ENCODE measurements around the gene GNAI3.

- TF ChIP-seq, protein P1, sequence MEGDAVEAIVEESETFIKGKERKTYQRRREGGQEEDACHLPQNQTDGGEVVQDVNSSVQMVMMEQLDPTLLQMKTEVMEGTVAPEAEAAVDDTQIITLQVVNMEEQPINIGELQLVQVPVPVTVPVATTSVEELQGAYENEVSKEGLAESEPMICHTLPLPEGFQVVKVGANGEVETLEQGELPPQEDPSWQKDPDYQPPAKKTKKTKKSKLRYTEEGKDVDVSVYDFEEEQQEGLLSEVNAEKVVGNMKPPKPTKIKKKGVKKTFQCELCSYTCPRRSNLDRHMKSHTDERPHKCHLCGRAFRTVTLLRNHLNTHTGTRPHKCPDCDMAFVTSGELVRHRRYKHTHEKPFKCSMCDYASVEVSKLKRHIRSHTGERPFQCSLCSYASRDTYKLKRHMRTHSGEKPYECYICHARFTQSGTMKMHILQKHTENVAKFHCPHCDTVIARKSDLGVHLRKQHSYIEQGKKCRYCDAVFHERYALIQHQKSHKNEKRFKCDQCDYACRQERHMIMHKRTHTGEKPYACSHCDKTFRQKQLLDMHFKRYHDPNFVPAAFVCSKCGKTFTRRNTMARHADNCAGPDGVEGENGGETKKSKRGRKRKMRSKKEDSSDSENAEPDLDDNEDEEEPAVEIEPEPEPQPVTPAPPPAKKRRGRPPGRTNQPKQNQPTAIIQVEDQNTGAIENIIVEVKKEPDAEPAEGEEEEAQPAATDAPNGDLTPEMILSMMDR (IDR thresholded peaks at IDR 0.05; ENCODE audit: control extremely low read depth in 1 of 3, insufficient read depth in 1 of 3, low read depth in 1 of 3, low read length in 3 of 3) = no peak
- no peak for TF ChIP-seq FOSL1 (IDR thresholded peaks at IDR 0.05; ENCODE audit: insufficient read depth, low read depth, low read length)
- no peak for TF ChIP-seq YY1 (IDR thresholded peaks at IDR 0.05; ENCODE audit: low read depth, low read length)
- no peak for TF ChIP-seq PHF8 (conservative IDR thresholded peaks at IDR 0.05; ENCODE audit: low read depth, low read length)
- no peak for TF ChIP-seq POLR2A (IDR thresholded peaks at IDR 0.05; ENCODE audit: control extremely low read depth in 1 of 2, low read depth in 2 of 2, low read length in 2 of 2)
- no peak for TF ChIP-seq BRCA1 (IDR thresholded peaks at IDR 0.05; ENCODE audit: low read depth, low read length)
- no peak for TF ChIP-seq ASH2L (IDR thresholded peaks at IDR 0.05; ENCODE audit: low read length)
- no peak for TF ChIP-seq EGR1 (IDR thresholded peaks at IDR 0.05; ENCODE audit: borderline replicate concordance, low read depth, low read length)
- TF ChIP-seq POLR2AphosphoS5 (IDR thresholded peaks at IDR 0.05; ENCODE audit: low read depth, low read length) = no peak
- no peak for TF ChIP-seq SIN3A (conservative IDR thresholded peaks at IDR 0.05 in 1 of 2, IDR thresholded peaks at IDR 0.05 in 1 of 2; ENCODE audit: low read depth in 1 of 2, low read length in 2 of 2)
- no peak for TF ChIP-seq CHD2 (IDR thresholded peaks at IDR 0.05; ENCODE audit: low read length)
Observed at GRCh38 chr1:109528712-109529111, 19.7 kb upstream of the GNAI3 start.

All from H1 (cell line).